Erythroblast (primary cell): ENCODE measurements around the gene VENTX.

Source experiments
- GATA1 ChIP-seq: IDR thresholded peaks from 2 replicates; pipeline ENCODE4 v1.6.1; 2011; ENCODE audit warnings: low read depth, mild to moderate bottlenecking, control low read depth, low read length, moderate library complexity
- POLR2A ChIP-seq: IDR thresholded peaks from 2 replicates; pipeline ENCODE4 v1.6.1; 2011; ENCODE audit warnings: mild to moderate bottlenecking, low read length

DNA sequence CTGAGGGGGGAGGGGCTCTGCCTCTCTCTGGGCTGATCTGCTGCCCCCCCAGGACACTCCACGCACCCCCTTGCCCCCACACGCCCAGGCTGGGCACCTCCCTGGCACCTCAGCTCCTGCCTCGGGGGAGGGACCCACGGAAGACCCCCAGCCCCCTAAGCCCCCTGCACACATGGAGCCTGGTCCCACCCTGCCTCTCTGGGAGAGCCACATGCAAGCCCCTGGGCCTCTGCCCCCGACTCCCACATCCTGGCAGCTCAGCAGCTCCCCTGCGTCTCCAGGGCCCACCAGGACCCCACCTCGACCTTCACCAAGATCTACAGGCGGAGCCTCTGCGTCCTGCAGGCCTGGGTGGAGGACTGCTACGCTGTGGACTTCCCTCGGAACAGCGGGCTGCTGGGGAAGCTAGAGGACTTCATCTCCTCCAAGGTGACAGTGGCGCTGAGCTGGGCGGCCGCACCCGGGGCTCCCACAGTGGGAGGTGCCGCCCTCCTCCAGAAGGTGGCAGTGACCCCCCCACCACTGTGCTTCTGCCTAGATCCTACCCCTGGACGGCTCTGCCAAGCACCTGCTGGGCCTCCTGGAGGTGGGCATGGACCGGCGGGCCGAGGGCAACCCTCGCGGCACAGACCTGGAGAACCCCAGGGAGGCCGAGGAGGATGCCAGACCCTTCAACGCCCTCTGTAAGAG, 26.4 kb upstream of the VENTX start:
- TF ChIP-seq POLR2A (no peak), GATA1 (no peak)
